Left ventricle myocardium inferior (tissue), 1 donor: ENCODE data around the gene STAT5B. TPM values are rescaled to one million over a fixed set of nuclear protein-coding genes. Genes with fewer than 3 reads are reported as not detected.

Source experiments
- DNase-seq: peaks from one replicate; pipeline ENCODE4 v3.0.0-alpha.2; 2020
- H3K27ac ChIP-seq: fragments of 200-600 bp; replicated peaks from 2 replicates; pipeline ENCODE4 v1.8.0; 2021
- H3K27me3 ChIP-seq: fragments of 200-600 bp; 2 replicates; pipeline ENCODE4 v1.8.0; 2021; ENCODE audit warnings: low read depth
- H3K36me3 ChIP-seq: fragments of 200-600 bp; 2 replicates; pipeline ENCODE4 v1.8.0; 2021
- H3K4me1 ChIP-seq: fragments of 200-600 bp; 2 replicates; pipeline ENCODE4 v1.8.0; 2021
- H3K4me3 ChIP-seq: fragments of 200-600 bp; 2 replicates; pipeline ENCODE4 v1.8.0; 2021; ENCODE audit warnings: mild to moderate bottlenecking, moderate library complexity
- H3K9me3 ChIP-seq: fragments of 200-600 bp; replicated peaks from 2 replicates; pipeline ENCODE4 v1.8.0; 2021
- intact Hi-C: fragments of 100-400 bp; cut with micrococcal nuclease; formaldehyde crosslinking; loops from one replicate; pipeline ENCODE4 v1.11.0; 2022
- total RNA-seq: library from RNA; stranded (reverse); fragmentation: NEBNext Ultra II Directional; extraction: Animal tissue kit (Norgen Biotek cat#: 25700); gene quantifications from one replicate; pipeline ENCODE4 v1.2.1, GENCODE V29; 2021
- TF ChIP-seq, protein P1 (sequence below): fragments of 200-600 bp; IDR thresholded peaks from 2 replicates; pipeline ENCODE4 v1.8.0; 2021; ENCODE audit warnings: antibody characterized with exemption, mild to moderate bottlenecking, borderline replicate concordance
- donor health status: DM: no; HTN: yes; CAD: no; lungs with severe emphysema.

STAT5B gene
- total RNA-seq, 1 donor from 2014 or later = 30.7 TPM

- H3K36me3 ChIP-seq = no peaks in the 10 kb centered on the region
- H3K4me1 ChIP-seq = peaks cover 25% of the 10 kb centered on the region
- no peaks in the 10 kb centered on the region for H3K9me3 ChIP-seq
- TF ChIP-seq, protein P1, sequence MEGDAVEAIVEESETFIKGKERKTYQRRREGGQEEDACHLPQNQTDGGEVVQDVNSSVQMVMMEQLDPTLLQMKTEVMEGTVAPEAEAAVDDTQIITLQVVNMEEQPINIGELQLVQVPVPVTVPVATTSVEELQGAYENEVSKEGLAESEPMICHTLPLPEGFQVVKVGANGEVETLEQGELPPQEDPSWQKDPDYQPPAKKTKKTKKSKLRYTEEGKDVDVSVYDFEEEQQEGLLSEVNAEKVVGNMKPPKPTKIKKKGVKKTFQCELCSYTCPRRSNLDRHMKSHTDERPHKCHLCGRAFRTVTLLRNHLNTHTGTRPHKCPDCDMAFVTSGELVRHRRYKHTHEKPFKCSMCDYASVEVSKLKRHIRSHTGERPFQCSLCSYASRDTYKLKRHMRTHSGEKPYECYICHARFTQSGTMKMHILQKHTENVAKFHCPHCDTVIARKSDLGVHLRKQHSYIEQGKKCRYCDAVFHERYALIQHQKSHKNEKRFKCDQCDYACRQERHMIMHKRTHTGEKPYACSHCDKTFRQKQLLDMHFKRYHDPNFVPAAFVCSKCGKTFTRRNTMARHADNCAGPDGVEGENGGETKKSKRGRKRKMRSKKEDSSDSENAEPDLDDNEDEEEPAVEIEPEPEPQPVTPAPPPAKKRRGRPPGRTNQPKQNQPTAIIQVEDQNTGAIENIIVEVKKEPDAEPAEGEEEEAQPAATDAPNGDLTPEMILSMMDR = no peak
- H3K27ac ChIP-seq = no peak overlapping the region
- H3K27me3 ChIP-seq = peaks cover 34% of the 10 kb centered on the region
- intact Hi-C loops = no loop called here
- no peak overlapping the region for H3K4me3 ChIP-seq
- no peak for DNase-seq
Measured at GRCh38 chr17:42177684-42178083, 98.5 kb downstream of the STAT5B start.

- DNase-seq = no peak
- Histone ChIP-seq H3K4me1 (no peaks in the 10 kb centered on the region), H3K27me3 (peaks cover 3% of the 10 kb centered on the region), H3K9me3 (no peaks in the 10 kb centered on the region), H3K36me3 (no peaks in the 10 kb centered on the region), H3K4me3 (no peak overlapping the region), H3K27ac (no peak overlapping the region)
- TF ChIP-seq, protein P1 = no peak
- intact Hi-C loops = no loop called here
Measured at GRCh38 chr17:42174126-42174783, 101.9 kb downstream of the STAT5B start.

- Histone ChIP-seq H3K27ac (peak overlapping the region; percentile 25), H3K4me3 (no peak overlapping the region), H3K27me3 (no peaks in the 10 kb centered on the region), H3K36me3 (no peaks in the 10 kb centered on the region), H3K9me3 (no peaks in the 10 kb centered on the region), H3K4me1 (no peaks in the 10 kb centered on the region)
- TF ChIP-seq, protein P1 = peak; percentile 21
- DNase-seq = no peak
- intact Hi-C loops = no loop called here
Measured at GRCh38 chr17:42171831-42172230, 104.4 kb downstream of the STAT5B start.

DNA sequence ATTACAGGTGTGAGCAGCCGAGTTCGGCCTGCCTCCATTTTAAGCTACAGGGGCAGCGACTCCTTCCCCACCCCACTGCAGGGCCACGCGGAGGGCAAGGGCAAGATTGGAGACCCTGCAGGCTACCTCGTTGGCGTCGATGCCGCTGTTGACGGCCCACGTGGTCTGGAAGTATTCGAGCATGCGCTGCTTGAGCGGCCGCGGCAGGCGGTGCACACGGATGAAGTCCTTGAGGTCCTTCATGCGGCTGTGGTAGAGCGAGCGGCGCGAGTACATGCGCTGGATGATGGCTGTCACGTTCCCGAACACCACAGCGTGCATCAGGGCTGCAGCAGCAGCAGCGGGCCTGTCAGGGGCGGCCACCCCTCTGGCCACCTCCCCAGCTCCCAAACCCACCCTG is 106.8 kb downstream of the STAT5B start:
- Histone ChIP-seq H3K4me3 (no peak overlapping the region), H3K27ac (no peak overlapping the region), H3K36me3 (no peaks in the 10 kb centered on the region), H3K4me1 (no peaks in the 10 kb centered on the region), H3K9me3 (no peaks in the 10 kb centered on the region), H3K27me3 (no peaks in the 10 kb centered on the region)
- TF ChIP-seq, protein P1 = no peak
- intact Hi-C loops = no loop called here
- DNase-seq = no peak

GRCh38 chr17:42167807-42168206 is 108.4 kb downstream of the STAT5B start:
- H3K4me1 ChIP-seq = no peaks in the 10 kb centered on the region
- H3K27me3 ChIP-seq = no peaks in the 10 kb centered on the region

More at GRCh38 chr17:42167807-42168206, 108.4 kb downstream of the STAT5B start:
- no peak overlapping the region for H3K27ac ChIP-seq
- no peaks in the 10 kb centered on the region for H3K9me3 ChIP-seq
- TF ChIP-seq, protein P1 = no peak
- H3K4me3 ChIP-seq = no peak overlapping the region
- no peaks in the 10 kb centered on the region for H3K36me3 ChIP-seq
- no peak for DNase-seq
- intact Hi-C loops = no loop called here
